Glomerular visceral epithelial cell (primary cell): ENCODE results near the gene EFL1.
"Not testable (repeated sequence)": the region's sequence is repeated elsewhere in the genome, so short reads cannot be mapped to it uniquely, and the experiment has no call there.

Experiments
- DNase-seq: peaks from one replicate; pipeline ENCODE4 v3.0.0-alpha.2; 2016; ENCODE audit errors: extremely low spot score

Gene EFL1

GRCh38 chr15:82281276-82281675 is 18.7 kb upstream of the EFL1 start:
- not testable (repeated sequence) for DNase-seq

GRCh38 chr15:82275410-82275809 is 12.9 kb upstream of the EFL1 start:
- DNase-seq, result no peak

GRCh38 chr15:82272154-82272553 is 9.6 kb upstream of the EFL1 start:
- no peak for DNase-seq

GRCh38 chr15:82268454-82268853 is 5.9 kb upstream of the EFL1 start:
- DNase-seq, result not testable (repeated sequence)

- DNase-seq, result not testable (repeated sequence)
Measured at GRCh38 chr15:82267137-82267536, 4.6 kb upstream of the EFL1 start.

- no peak for DNase-seq
Measured at GRCh38 chr15:82263350-82263749, 816 bp upstream of the EFL1 start.

GRCh38 chr15:82261566-82262421 is 740 bp downstream of the EFL1 start:
- peak; percentile 57 for DNase-seq

- peak; percentile 29 for DNase-seq
Measured at GRCh38 chr15:82248261-82248660, 14.3 kb downstream of the EFL1 start.

GRCh38 chr15:82245956-82246355 is 16.6 kb downstream of the EFL1 start:
- not testable (repeated sequence) for DNase-seq

GRCh38 chr15:82243644-82244043 is 18.9 kb downstream of the EFL1 start:
- DNase-seq, result not testable (repeated sequence)

GRCh38 chr15:82241836-82242499 is 20.6 kb downstream of the EFL1 start:
- peak; percentile 25 for DNase-seq

GRCh38 chr15:82239685-82240391 is 22.7 kb downstream of the EFL1 start:
- DNase-seq, result no peak

- DNase-seq, result not testable (repeated sequence)
Measured at GRCh38 chr15:82237944-82238534, 24.5 kb downstream of the EFL1 start.

GRCh38 chr15:82231842-82232241 is 30.7 kb downstream of the EFL1 start:
- no peak for DNase-seq

GRCh38 chr15:82231233-82231632 is 31.3 kb downstream of the EFL1 start:
- no peak for DNase-seq

- DNase-seq, result no peak
Measured at GRCh38 chr15:82228750-82229149, 33.8 kb downstream of the EFL1 start.

- DNase-seq, result peak; percentile 11
Measured at GRCh38 chr15:82221535-82221934, 41.0 kb downstream of the EFL1 start.

GRCh38 chr15:82216092-82216491 is 46.4 kb downstream of the EFL1 start:
- not testable (repeated sequence) for DNase-seq

- not testable (repeated sequence) for DNase-seq
Measured at GRCh38 chr15:82212201-82212600, 50.3 kb downstream of the EFL1 start.

- DNase-seq, result not testable (repeated sequence)
Measured at GRCh38 chr15:82210066-82210597, 52.4 kb downstream of the EFL1 start.

GRCh38 chr15:82204575-82204974 is 58.0 kb downstream of the EFL1 start:
- not testable (repeated sequence) for DNase-seq
